GM18909 (cell line): ENCODE measurements around the gene TNFRSF21.

ENCODE experiments used
- ATAC-seq: cut with Tn5 transposase; IDR thresholded peaks from one replicate; pipeline ENCODE4 v1.9.1; 2021; ENCODE audit warnings: mild to moderate bottlenecking; ENCODE audit not compliant: unreplicated experiment, poor library complexity

Gene TNFRSF21

GRCh38 chr6:47256981-47257730, 52.5 kb downstream of the TNFRSF21 start:
- ATAC-seq, result no peak

- no peak for ATAC-seq
These were observed 53.3 kb downstream of the TNFRSF21 start for GRCh38 chr6:47256361-47256760.

- no peak for ATAC-seq
These were observed 54.8 kb downstream of the TNFRSF21 start for GRCh38 chr6:47254906-47255305.

- ATAC-seq, result no peak
These were observed 55.7 kb downstream of the TNFRSF21 start for GRCh38 chr6:47254051-47254450.

- no peak for ATAC-seq
These were observed 56.6 kb downstream of the TNFRSF21 start for GRCh38 chr6:47253136-47253535.

- ATAC-seq, result no peak
These were observed 57.1 kb downstream of the TNFRSF21 start for GRCh38 chr6:47252633-47253032.

- no peak for ATAC-seq
These were observed 58.3 kb downstream of the TNFRSF21 start for GRCh38 chr6:47251396-47251795.

GRCh38 chr6:47250302-47250701, 59.4 kb downstream of the TNFRSF21 start:
- ATAC-seq, result peak; percentile 27

- no peak for ATAC-seq
These were observed 61.3 kb downstream of the TNFRSF21 start for GRCh38 chr6:47248446-47248845.

- peak; percentile 68 for ATAC-seq
These were observed 62.4 kb downstream of the TNFRSF21 start for GRCh38 chr6:47247227-47247797.

- ATAC-seq, result no peak
These were observed 63.2 kb downstream of the TNFRSF21 start for GRCh38 chr6:47246551-47246950.

- ATAC-seq, result no peak
These were observed 63.8 kb downstream of the TNFRSF21 start for GRCh38 chr6:47245745-47246371.

GRCh38 chr6:47242483-47243386, 67.0 kb downstream of the TNFRSF21 start:
- peak; percentile 95 for ATAC-seq

GRCh38 chr6:47241742-47242482, 67.8 kb downstream of the TNFRSF21 start:
- peak; percentile 0 for ATAC-seq

GRCh38 chr6:47240277-47240890, 69.3 kb downstream of the TNFRSF21 start:
- no peak for ATAC-seq

- ATAC-seq, result no peak
These were observed 70.2 kb downstream of the TNFRSF21 start for GRCh38 chr6:47239546-47239945.

GRCh38 chr6:47238456-47238995, 71.2 kb downstream of the TNFRSF21 start:
- no peak for ATAC-seq

- no peak for ATAC-seq
These were observed 72.5 kb downstream of the TNFRSF21 start for GRCh38 chr6:47237196-47237595.
